Measurements from ENCODE around the gene RGCC. TPM values are rescaled to one million over a fixed set of nuclear protein-coding genes. Genes with fewer than 3 reads are reported as not detected.
"Not testable (repeated sequence)": the region's sequence is repeated elsewhere in the genome, so short reads cannot be mapped to it uniquely, and the experiment has no call there.

RGCC gene
- total and polyA plus RNA-seq, 3 donors from 2014 or later, result 15.1 to 64.2 (median 26.5) TPM

DNA sequence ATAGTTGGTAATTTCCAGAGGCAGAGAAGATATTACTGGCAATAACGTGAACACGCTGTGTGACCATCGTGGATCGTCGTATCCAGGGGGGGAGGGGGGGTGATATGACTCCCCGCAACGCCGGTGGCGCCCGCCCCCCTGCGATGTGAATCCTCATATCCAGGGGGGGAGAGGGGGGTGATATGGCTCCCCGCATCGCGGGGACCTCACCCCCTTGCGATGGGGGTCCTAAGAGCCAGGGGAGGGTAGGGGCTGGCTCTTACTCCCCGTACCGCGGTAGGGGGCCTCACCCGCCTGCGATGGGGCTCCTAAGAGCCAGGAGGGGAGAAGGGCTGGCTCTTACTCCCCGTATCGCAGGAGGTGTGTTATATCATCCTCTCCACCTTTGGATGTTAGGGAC lies 31.3 kb upstream of the RGCC start:
- H3K4me3 ChIP-seq, result no peak overlapping the region
- H3K4me1 ChIP-seq, result no peaks in the 10 kb centered on the region
- 43 to 71% methylated on average over 16 to 22 of the region's 22 CpGs for WGBS, 2 donors
- intact Hi-C loops (cut with DNase I; ENCODE audit: low total_unique reads), result no loop called here
- DNase-seq, result no peak
- H3K36me3 ChIP-seq (ENCODE audit: low read depth, missing control alignments), result no peaks in the 10 kb centered on the region
- no peaks in the 10 kb centered on the region for H3K27me3 ChIP-seq
- H3K27ac ChIP-seq, result no peak overlapping the region
- no peak for TF ChIP-seq POLR2A (IDR thresholded peaks at IDR 0.05)
- TF ChIP-seq, protein P1, sequence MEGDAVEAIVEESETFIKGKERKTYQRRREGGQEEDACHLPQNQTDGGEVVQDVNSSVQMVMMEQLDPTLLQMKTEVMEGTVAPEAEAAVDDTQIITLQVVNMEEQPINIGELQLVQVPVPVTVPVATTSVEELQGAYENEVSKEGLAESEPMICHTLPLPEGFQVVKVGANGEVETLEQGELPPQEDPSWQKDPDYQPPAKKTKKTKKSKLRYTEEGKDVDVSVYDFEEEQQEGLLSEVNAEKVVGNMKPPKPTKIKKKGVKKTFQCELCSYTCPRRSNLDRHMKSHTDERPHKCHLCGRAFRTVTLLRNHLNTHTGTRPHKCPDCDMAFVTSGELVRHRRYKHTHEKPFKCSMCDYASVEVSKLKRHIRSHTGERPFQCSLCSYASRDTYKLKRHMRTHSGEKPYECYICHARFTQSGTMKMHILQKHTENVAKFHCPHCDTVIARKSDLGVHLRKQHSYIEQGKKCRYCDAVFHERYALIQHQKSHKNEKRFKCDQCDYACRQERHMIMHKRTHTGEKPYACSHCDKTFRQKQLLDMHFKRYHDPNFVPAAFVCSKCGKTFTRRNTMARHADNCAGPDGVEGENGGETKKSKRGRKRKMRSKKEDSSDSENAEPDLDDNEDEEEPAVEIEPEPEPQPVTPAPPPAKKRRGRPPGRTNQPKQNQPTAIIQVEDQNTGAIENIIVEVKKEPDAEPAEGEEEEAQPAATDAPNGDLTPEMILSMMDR (IDR thresholded peaks at IDR 0.05), result no peak
- H3K9me3 ChIP-seq, result no peaks in the 10 kb centered on the region

GRCh38 chr13:41427666-41428065 lies 29.7 kb upstream of the RGCC start:
- no peak for TF ChIP-seq POLR2A (IDR thresholded peaks at IDR 0.05)
- TF ChIP-seq, protein P1 (IDR thresholded peaks at IDR 0.05), result no peak
- 19 to 42% methylated on average over 8 to 11 of the region's 17 CpGs for WGBS, 2 donors
- H3K9me3 ChIP-seq, result no peaks in the 10 kb centered on the region
- H3K4me1 ChIP-seq, result no peaks in the 10 kb centered on the region
- H3K4me3 ChIP-seq, result peak overlapping the region; percentile 8 to 15
- DNase-seq, result no peak
- H3K27ac ChIP-seq, result no peak overlapping the region
- intact Hi-C loops (cut with DNase I; ENCODE audit: low total_unique reads), result no loop called here
- H3K27me3 ChIP-seq, result no peaks in the 10 kb centered on the region
- H3K36me3 ChIP-seq (ENCODE audit: low read depth, missing control alignments), result no peaks in the 10 kb centered on the region

DNA sequence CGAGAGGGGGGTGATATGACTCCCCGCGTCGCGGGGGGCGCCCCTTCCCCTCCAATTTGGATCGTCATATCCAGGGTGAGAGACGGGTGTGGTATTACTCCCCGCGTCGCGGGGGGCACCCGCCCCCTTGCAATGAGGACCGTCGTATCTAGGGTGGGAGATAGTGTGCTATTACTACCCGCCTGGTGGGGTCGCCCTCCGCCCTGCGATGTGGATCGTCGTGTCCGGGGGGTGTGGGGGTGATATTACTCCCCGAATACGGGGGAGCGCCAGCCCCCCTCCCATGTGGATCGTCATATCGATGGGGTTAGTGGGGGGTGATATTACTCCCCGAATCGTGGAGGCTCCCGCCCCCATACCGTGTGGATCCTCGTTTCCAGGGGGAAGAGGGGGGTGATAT lies 29.2 kb upstream of the RGCC start:
- H3K4me3 ChIP-seq, result peak overlapping the region; percentile 8 to 15
- no peaks in the 10 kb centered on the region for H3K9me3 ChIP-seq
- DNase-seq, result no peak
- WGBS, 2 donors, result 7 to 17% methylated on average over 10 to 27 of the region's 32 CpGs
- intact Hi-C loops (cut with DNase I; ENCODE audit: low total_unique reads), result no loop called here
- no peaks in the 10 kb centered on the region for H3K27me3 ChIP-seq
- no peaks in the 10 kb centered on the region for H3K36me3 ChIP-seq (ENCODE audit: low read depth, missing control alignments)
- no peaks in the 10 kb centered on the region for H3K4me1 ChIP-seq
- no peak overlapping the region for H3K27ac ChIP-seq
- no peak for TF ChIP-seq POLR2A (IDR thresholded peaks at IDR 0.05)
- TF ChIP-seq, protein P1 (IDR thresholded peaks at IDR 0.05), result no peak

GRCh38 chr13:41434030-41434429 lies 23.3 kb upstream of the RGCC start:
- H3K4me3 ChIP-seq; H3K4me1 ChIP-seq; H3K9me3 ChIP-seq; DNase-seq; H3K36me3 ChIP-seq (ENCODE audit: low read depth, missing control alignments); intact Hi-C loops (cut with DNase I; ENCODE audit: low total_unique reads); H3K27ac ChIP-seq; H3K27me3 ChIP-seq: not testable (repeated sequence)
- WGBS, 2 donors, result 84 to 100% methylated on average over 1 to 6 of the region's 6 CpGs

- Histone ChIP-seq H3K36me3 (ENCODE audit: low read depth, missing control alignments) (no peaks in the 10 kb centered on the region), H3K9me3 (no peaks in the 10 kb centered on the region), H3K4me3 (no peak overlapping the region), H3K27me3 (no peaks in the 10 kb centered on the region), H3K4me1 (no peaks in the 10 kb centered on the region), H3K27ac (no peak overlapping the region)
- WGBS, 2 donors, result 84 to 89% methylated on average over 6 of the region's 6 CpGs
- no peak for DNase-seq
- intact Hi-C loops (cut with DNase I; ENCODE audit: low total_unique reads), result no loop called here
- TF ChIP-seq POLR2A (IDR thresholded peaks at IDR 0.05), result no peak
- TF ChIP-seq, protein P1 (IDR thresholded peaks at IDR 0.05), result no peak
Measured at GRCh38 chr13:41434831-41435520, 22.4 kb upstream of the RGCC start.
